Stimulated activated CD8-positive, alpha-beta memory T cell treated with anti-CD3 and anti-CD28 coated beads, Interleukin-12 subunit alpha, Interleukin-12 subunit beta, amount 100 ng/mL, for 24 hours (primary cell): Measurements from ENCODE around the gene PCCA.
"Not testable (repeated sequence)": the region's sequence is repeated elsewhere in the genome, so short reads cannot be mapped to it uniquely, and the experiment has no call there.

Source experiments
- DNase-seq: peaks from one replicate; pipeline ENCODE4 v3.0.0-alpha.2; 2020; ENCODE audit errors: extremely low read depth

The PCCA gene

DNA sequence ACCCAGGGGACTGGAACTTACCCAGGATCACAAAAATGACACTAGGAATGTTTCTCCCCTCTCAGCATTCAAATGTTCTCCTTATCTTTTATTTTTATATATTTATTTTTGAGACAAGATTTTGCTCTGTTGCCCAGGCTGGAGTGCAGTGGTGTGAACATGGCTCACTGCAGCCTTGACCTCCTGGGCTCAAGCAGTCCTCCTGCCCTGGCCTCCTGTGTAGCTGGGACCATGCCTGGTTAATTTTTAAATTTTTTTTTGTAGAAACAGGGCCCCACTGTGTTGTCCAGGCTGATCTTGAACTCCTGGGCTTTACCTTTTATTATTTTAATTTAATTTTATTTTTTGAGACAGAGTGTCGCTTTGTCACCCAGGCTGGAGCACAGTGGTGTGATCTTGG, 108.2 kb downstream of the PCCA start:
- no peak for DNase-seq

DNA sequence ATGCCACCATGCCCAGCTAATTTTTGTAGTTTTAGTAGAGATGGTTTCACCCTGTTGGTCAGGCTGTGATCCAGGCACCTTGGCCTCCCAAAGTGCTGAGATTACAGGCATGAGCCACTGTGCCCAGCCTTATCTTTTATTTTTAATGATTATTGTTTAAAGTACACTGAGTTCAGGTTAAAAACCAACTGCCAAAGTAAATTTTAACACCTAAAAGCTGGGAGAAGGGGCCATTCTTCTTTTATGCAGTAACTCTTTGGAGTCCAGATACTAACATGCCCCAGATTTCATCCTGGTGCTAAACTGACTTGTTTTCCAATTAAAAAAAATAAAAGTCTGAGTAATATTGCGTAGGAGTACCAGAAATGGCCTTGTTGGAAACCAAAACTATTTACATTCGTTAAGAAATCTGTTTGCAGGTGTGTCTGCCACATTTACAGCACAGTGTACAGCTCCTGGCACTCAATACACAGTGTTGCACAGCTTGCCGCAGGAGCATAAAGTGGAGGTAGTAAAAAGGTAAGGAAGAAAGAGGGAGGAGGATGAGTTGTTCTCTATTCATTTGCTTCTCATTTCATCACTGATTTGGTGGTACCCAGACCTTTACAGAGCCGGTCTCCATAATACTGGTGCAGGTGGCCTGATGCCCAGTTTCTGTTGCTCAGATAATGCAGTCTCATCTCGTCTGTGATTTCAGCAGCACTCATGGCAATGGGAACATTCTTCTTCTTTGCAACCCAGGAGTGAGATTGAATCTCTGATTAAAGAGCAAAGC, 108.9 kb downstream of the PCCA start:
- DNase-seq: no peak

DNA sequence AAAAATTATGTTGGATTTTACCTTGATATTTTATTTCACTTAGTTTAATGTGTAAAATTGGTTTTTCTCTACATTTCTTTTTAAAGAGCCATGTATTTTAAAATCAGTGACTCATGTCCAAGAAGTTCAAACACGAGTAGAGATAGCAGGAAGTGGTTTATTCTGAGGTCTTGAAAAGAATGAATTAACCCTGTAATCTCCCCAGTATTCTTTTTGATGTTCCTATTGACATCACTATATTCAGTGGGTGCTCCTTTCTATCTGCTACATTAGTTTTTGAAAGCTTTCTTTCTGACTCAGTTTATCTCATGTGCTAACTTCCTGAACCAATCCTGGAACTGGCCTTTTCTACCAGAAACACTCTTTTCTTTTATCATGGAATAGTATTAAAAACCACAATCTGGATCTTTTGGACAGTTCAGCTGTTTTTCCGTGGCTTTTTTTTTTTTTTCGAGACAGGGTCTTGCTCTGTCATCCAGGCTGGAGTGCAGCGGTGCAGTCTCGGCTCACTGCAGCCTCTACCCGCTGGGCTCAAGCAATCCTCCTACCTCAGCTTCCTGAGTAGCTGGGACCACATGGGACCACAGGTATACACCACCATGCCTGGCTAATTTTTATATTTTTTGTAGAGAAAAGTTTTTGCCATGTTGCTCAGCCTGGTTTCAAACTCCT, 114.9 kb downstream of the PCCA start:
- no peak for DNase-seq

DNA sequence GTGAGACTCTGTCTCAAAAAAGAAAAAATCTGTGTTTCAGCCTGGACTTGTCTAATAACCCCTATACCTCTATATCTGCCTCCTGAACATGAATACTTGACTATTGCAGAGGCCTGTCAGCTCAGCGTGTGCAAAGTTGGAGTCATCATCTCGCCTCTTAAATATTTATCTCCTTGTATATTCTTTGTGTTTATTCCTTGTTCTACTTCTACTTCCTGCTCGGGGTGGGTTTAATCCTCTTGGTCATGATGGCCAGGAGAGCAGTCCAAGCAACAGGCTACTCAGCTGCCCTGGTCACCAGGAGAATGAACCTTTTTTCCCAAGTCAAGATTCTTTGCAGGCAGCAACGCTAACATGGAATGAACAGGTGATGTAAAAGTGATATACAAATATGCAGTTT, 119.1 kb downstream of the PCCA start:
- DNase-seq: no peak

DNA sequence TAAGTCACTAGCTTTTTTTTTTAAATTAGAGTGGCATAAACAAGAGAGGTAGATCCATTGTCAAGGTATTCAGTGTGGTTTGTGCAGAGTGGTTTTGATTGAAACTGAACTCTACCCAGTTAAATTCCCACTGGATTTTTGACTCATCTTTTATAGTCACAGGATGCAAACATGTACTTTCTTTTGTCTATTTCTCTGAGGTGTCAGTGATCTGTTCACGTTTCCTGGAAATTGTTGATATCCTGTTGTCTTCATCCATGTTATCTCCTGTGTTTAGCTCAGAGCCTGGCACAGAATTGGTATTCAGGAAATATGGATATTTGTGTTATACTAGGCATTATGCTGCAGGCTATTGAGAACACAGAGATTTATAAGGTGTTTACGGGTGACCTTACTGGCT, 119.7 kb downstream of the PCCA start:
- DNase-seq: no peak

DNA sequence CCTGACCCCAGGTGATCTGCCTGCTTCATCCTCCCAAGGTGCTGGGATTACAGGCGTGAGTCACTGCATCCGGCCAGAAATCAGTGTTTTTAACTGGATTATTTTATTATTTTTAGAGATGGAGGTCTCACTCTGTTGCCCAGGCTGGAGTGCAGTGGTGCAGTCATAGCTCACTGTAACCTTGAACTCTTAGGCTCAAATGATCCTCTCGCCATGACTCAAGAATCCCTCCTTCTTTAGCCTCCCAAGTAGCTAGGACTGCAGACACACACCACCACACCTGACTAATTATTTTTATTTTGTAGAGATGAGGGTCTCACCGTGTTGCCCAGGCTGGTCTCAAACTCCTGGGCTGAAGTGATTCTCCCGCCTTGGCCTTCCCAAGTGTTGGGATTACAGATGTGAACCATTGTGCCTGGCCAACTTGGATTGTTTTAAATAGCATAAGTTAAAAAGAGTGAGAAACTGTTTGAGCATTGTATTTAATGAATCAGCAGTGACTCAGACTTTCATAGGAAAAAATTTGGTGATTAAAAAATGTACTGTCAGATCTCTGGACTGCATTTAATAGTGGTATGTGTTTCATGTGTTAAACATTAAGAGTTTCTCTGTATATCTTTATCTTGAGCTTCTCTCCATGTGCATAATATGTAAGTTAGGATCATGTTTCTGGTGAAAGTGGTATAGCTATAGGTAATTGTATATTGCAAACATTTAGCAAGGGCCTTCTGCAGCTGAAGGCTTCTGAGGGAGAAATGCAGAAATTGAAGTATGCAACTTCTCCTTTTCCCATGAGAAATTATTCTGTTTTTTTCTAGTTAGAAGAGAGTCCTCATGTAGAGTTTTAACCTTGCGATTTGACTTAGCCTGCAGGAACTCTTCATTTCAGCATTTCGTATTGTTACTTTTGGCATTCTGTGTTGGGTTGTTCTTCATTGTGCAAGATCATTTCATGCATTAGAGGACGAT, 121.2 kb downstream of the PCCA start:
- no peak for DNase-seq

DNA sequence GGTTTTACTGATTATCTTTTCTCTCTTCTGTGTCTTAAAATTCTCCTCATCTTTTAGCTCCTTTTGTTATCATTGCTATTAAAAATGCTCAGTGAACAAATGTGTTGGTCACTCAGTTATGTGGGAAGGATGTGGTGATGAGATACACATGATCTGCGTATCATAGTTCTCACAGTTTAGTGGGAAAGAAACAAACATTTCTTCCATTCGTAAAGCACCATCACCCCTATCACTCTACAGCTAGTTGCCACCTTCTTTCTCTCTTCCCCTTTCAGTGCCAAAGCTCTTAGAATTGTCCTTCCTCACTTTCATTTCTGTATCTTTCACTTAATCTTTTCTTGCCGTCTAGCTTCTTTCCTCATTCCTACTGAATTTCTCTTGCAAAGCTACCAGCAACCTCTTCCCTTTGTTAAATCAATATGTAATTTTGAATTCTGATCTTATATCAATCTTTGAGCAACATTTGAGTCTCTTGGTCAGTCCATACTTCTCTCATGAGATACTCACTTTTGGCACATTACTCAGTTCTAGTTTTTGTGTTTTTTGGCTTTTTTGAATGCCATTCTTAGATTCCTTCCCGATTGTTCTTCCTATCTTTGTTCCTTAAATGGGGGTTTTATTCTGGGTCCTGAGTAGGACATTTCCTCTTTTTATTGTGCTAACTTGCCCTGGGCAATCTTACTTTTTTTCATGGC, 122.3 kb downstream of the PCCA start:
- DNase-seq: no peak

DNA sequence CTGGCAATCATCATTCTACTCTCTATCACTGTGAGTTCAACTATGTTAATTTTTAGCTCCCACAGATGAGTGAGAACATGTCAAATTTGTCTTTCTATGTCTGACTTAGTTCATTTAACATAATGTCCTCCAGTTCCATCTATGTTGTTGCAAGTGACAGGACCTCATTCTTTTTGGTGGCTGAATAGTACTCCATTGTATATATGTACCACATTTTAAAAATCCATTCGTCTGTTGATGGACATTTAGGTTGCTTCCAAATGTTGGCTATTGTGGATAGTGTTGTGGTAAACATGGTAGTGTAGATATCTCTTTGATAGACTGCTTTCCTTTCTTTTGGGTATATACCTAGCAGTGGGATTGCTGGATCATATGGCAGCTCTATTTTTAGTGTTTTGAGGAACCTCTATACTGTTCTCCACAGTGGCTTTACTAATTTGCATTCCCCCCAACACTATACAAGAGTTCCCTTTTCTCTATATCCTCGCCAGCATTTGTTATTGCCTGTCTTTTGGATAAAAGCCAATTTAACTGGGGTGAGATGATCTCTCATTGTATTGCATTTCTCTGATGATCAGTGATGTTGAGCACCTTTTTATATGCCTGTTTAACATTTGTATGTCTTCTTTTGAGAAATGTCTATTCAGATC, 124.1 kb downstream of the PCCA start:
- no peak for DNase-seq

DNA sequence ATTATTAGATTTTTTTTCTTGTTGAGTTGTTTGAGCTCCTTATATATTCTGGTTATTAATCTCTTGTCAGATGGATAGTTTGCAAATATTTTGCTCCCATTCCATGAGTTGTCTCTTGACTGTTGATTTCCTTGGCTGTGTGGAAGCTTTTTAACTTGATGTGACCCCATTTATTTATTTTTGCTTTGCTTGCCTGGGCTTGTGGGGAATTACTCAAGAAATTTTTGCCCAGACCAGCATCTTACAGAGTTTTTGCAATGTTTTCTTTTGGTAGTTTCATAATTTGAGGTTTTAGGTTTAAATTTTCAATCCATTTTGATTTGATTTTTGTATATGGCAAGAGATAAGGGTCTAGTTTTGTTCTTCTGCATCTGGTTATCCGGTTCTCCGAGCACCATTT, 124.7 kb downstream of the PCCA start:
- no peak for DNase-seq

DNA sequence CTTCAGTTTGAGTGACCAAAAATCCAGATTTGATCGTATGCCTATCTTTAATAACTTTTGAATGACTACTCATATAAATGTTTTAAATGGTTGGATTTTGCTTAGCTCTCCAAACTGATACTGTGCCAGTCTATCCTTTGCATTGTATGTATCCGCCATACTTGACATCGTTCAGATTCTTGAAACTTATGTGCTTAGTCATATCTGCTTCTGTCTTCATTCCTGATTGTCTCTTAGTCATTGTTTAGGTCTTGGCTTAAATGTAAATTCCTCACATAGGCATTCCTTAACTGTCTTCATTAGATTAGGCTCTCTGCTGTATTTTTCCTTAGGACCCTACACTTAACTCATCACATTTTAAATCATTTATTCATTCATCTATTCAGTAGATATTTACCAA, 126.0 kb downstream of the PCCA start:
- no peak for DNase-seq

DNA sequence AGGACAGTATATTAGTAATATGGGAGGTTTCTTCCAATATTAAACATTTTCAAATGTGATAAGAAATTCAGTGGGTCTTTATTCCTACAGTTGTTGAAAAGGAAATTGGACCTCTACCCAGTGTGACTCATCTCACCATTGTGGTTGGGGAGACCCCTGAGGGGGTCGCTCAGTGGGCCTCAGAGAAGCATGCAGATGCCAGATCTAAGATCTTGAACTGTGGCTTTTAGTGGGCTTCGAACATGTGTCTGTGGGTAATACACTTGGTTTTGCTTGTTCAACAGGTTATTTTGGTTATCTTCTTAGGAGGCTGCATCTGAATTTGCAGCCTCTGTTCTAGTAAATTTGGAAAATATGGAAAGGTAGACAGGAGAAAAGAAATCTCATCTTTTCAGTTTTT, 132.3 kb downstream of the PCCA start:
- DNase-seq: no peak

DNA sequence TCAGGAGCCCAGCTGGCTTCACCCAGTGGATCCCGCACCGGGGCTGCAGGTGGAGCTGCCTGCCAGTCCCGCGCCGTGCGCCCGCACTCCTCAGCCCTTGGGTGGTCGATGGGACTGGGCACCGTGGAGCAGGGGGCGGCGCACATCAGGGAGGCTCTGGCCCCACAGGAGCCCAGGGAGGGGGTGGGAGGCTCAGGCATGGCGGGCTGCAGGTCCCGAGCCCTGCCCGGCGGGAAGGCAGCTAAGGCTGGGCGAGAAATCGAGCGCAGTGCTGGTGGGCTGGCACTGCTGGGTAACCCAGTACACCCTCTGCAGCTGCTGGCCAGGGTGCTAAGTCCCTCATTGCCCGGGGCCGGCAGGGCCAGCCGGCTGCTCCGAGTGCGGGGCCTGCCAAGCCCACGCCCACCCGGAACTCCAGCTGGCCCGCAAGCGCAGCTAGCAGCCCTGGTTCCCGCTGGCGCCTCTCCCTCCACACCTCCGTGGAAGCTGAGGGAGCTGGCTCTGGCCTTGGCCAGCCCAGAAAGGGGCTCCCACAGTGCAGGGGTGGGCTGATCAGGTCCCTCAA, 135.2 kb downstream of the PCCA start:
- not testable (repeated sequence) for DNase-seq

DNA sequence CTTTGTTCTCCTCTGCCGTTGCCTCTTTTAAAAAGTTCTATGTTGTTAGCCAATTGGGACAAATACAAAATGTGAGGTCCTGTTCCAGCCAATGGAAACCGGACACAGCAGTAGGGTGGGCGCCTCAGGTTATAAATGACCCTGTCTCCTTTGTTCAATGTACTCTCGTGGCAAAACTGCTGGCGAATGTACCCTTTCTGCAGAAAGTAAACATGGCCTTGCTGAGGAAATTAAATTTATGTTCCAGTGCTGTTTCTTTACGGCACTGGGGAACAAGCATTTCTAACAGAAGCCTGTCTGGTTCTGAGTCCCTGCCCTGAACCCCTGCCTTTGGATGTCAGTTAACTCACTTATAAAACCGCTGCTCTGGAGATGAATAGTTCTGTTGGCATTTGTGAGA, 140.7 kb downstream of the PCCA start:
- DNase-seq: no peak

DNA sequence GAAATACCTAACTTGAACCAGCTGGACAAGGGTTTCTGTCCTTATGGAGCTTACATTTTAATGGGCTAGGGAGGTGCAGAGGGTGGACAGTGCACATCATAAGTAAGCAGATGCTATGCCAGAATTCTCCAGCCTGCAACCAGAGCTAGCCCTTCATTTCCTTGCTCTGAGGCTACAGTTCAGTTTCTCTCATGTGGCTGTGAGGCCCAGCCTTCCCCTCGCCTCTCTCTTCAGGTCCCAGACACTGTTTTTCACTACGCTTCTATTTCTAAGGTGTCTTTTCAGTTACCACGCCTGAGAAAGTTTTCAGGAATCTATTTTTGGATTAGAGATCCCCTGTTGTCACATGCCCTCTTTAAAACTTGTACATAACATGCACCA, 141.9 kb downstream of the PCCA start:
- no peak for DNase-seq

DNA sequence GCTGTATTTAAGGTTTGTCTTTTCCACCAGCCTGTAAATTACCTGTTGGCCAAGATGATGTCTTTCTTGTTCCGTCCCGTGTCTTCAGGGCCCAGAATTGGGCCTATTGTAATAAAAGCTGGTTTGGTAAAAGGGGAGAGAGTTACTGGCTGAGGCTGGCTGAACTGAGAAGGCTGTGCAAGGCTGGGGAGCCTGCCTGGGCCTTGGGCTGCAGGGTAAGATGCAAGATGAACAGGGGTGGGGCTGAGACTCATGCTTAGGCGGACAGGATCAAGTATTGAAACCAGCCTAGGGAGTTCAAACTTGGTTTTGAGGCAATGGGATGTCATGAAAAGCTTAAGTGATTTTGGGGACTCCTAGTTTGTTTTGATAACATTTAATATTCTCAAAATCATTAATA, 142.3 kb downstream of the PCCA start:
- DNase-seq: no peak

DNA sequence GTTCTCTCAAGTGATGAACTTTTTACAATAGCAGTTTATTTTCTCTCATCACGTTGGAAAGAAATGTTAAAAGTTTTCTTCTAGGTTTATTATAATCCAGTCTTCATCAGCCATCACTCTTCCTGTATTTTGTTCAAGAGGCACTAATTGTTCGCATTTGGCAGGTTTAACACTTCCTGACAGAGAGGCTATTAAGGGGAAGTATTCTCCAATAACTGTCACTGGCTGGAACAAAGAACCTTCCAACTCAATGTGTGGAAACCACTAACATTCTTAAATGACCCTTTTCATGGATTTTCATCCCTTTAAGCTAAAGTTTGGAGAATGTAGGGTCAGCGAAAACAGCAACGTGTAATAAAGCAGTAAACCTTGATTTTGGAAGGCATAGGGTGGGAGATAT, 145.1 kb downstream of the PCCA start:
- DNase-seq: no peak

DNA sequence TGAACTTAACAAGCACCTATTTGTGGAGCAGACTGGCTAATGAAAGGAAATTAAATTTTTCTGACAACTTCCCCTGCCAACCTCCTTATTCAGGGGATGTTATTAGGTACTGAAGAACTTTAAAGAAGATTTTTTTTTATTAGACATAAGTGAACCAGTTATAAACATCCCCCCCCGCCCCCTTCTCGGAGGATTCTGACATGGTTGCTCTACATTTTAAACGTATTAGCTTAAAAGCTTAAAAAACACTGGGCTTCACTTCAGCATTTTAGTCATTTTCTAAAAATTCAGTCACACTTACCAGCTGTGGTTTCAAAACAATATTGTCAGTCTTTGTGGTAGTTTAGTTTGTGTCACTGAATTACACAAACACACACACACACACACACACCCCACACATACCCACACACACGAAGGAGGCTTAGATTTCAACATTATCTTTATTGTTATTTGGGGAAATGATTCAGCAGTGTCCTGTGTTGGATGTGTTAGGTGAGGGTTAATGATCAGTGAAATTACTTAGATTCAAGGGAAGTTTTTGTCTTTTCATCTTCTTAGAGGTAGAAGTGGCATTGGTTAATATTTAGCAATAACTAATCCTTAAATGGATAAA, 145.7 kb downstream of the PCCA start:
- no peak for DNase-seq

DNA sequence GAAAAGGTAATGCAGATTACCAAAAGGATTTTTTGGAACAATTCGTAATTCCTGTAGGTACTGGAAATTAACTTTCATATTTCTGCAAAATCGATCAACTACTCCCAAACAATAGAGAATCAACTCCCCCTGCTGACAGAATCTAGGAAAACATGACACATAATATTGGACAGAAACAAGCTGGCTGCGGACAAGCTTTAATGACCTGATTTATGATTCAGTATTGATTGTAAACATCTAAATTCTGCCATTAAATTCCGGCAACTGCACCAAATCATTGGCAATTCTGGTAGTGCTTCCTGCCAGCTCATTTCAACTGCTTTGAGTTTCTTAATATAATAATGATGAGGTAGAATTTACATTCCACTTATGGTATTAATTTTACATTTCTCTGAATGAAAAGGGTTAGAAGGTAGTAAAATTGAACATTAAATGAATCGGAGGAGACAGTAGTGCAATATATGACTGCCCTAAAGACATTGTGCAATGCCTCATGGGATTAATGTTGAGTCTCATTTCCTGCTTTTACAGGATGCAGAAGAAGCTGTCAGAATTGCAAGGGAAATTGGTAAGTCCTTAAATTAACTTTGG, 146.5 kb downstream of the PCCA start:
- DNase-seq: no peak

DNA sequence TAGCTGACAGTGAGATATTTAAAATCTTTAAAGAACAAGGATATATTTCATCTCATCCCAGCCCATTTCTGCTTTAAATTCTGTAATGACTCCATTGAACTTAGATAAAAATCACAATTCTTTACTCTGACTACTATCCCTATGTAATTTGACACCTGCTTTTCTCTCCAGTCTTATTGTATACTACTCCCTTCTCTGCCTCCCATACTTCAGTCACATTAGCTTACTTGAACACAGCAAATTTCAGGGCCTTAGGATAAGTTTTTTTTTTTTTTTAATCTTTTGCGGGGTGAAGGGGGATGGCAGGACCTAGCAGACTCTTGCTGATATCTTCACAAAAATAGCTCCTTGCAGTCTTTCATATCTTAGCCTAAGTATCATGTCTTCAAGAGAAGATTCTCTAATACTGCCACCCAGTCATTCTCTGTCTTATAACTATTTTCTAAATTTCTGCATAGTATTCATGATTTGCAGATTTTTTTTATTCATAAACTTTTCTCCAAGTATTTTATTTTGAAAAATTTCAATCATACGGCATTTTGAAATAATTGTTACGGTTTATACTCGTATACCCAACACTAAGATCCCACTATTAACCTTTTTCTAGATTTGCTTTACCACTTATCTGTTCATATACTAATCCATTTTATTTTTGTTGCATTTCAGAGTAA, 151.4 kb downstream of the PCCA start:
- DNase-seq: no peak

DNA sequence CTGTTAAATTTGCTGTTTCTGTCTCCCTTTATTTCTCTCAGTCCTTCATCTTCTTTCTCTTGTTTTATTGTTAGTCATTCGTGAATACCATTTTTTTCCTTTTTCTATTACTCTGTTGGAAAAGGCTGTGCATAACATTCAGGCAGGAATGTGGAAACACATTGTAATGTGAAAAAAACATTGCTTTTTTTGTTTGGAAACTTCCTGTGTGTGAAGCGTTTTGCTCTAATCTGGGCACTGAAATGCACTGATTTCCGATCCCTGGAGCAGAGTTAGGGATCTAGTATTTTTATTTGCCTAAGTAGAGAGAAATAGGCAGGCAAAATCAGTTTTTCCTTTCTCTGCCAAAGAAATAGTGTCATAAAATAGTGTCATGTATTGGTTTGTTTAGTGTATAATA, 155.5 kb downstream of the PCCA start:
- no peak for DNase-seq
